ENCODE results near the gene CAMTA1. TPM values are rescaled to one million over a fixed set of nuclear protein-coding genes. Genes with fewer than 3 reads are reported as not detected.

CAMTA1 gene
- total RNA-seq, 1 donor from 2014 or later = 268 TPM

DNA sequence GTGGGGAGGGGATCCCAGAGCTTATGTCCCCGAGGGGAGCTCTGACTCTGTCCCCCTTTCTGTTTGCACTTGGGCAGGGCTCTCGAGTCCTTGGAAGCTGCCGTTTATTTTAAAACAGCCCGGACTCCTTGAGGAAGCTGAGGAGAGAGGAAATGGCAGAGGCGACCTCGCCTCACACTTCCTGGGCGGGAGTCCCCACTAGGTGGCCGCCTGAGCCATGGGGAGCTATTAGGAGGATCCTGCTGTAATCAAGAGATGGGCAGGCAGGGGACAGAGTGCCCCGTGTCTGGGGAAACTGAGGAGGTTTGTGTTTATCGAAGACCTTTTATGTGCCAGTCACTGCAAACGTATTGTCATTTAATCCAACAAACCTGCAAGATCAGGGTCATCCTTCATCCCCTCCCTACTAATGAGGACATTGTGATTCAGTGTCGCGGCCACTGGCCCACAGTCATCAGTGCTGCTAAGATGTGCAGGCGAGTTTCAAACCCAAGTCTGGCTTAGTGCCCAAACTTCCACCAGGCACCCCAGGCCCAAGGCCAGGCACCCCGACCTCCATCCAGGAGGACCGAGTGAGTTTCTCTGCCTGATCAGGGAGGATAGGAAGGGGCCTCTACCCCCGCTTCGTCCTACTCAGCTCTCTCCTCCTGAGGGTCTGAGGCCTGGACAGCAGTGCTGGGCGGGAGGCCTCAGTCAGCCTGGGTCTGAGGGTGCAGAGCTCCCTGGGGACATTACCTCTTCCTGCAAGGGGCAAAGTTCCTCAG, 669.0 kb downstream of the CAMTA1 start:
- peak; percentile 27 for DNase-seq (ENCODE audit: low spot score)

GRCh38 chr1:7454895-7455784, 669.9 kb downstream of the CAMTA1 start:
- Mint-ChIP-seq H3K27me3 (ENCODE audit: insufficient read depth, low read depth) (peaks cover 6% of the 10 kb centered on the region), H3K27ac (no peak overlapping the region), H3K36me3 (no peaks in the 10 kb centered on the region), H3K9me3 (no peaks in the 10 kb centered on the region), H3K4me3 (no peak overlapping the region), H3K4me1 (peaks cover 33% of the 10 kb centered on the region)
- no peaks in the 10 kb centered on the region for H4K20me1 ChIP-seq (ENCODE audit: low read depth)
- DNase-seq (ENCODE audit: low spot score) = no peak
- no peak overlapping the region for H3K27ac ChIP-seq
- H3F3A ChIP-seq (ENCODE audit: low read depth) = no peaks in the 10 kb centered on the region
- peaks cover 5% of the 10 kb centered on the region for H3K4me1 ChIP-seq
- H3K79me2 ChIP-seq (ENCODE audit: low read depth) = no peaks in the 10 kb centered on the region
- H3K36me3 ChIP-seq = no peaks in the 10 kb centered on the region
- H3K4me3 ChIP-seq = no peak overlapping the region
- peak overlapping the region; percentile 20 for H3K9ac ChIP-seq
- H3K4me2 ChIP-seq = no peak overlapping the region
- no peak overlapping the region for H2AFZ ChIP-seq (replicated peaks)
- H3K27me3 ChIP-seq = no peaks in the 10 kb centered on the region
- no peaks in the 10 kb centered on the region for H3K9me3 ChIP-seq (ENCODE audit: low read depth)
- TF ChIP-seq CTCF (IDR thresholded peaks at IDR 0.05) = no peak
- no peak for TF ChIP-seq EZH2 (IDR thresholded peaks at IDR 0.05)
- no peak for TF ChIP-seq EZH2phosphoT487 (IDR thresholded peaks at IDR 0.05)

More for the DNA sequence above, 669.0 kb downstream of the CAMTA1 start:
- Mint-ChIP-seq H3K9me3 (no peaks in the 10 kb centered on the region), H3K27me3 (ENCODE audit: insufficient read depth, low read depth) (peaks cover 6% of the 10 kb centered on the region), H3K36me3 (no peaks in the 10 kb centered on the region), H3K27ac (no peak overlapping the region), H3K4me1 (peaks cover 26% of the 10 kb centered on the region), H3K4me3 (no peak overlapping the region)
- Histone ChIP-seq H3K4me2 (no peak overlapping the region), H4K20me1 (ENCODE audit: low read depth) (no peaks in the 10 kb centered on the region), H3K27ac (no peak overlapping the region), H3K9me3 (ENCODE audit: low read depth) (no peaks in the 10 kb centered on the region), H3K79me2 (ENCODE audit: low read depth) (no peaks in the 10 kb centered on the region), H3F3A (ENCODE audit: low read depth) (no peaks in the 10 kb centered on the region), H2AFZ (replicated peaks) (no peak overlapping the region), H3K4me1 (peaks cover 5% of the 10 kb centered on the region), H3K36me3 (no peaks in the 10 kb centered on the region), H3K27me3 (no peaks in the 10 kb centered on the region), H3K4me3 (no peak overlapping the region), H3K9ac (peak overlapping the region; percentile 20)
- TF ChIP-seq EZH2 (IDR thresholded peaks at IDR 0.05) = no peak
- TF ChIP-seq CTCF (IDR thresholded peaks at IDR 0.05) = peak; percentile 46

- no peak overlapping the region for H3K9ac ChIP-seq
- no peak overlapping the region for H3K27ac ChIP-seq
- H3K79me2 ChIP-seq (ENCODE audit: low read depth) = no peaks in the 10 kb centered on the region
- peaks cover 5% of the 10 kb centered on the region for H3K4me1 ChIP-seq
- Mint-ChIP-seq H3K27me3 (ENCODE audit: insufficient read depth, low read depth) (peaks cover 6% of the 10 kb centered on the region), H3K27ac (no peak overlapping the region), H3K36me3 (no peaks in the 10 kb centered on the region), H3K4me1 (peaks cover 39% of the 10 kb centered on the region), H3K9me3 (no peaks in the 10 kb centered on the region), H3K4me3 (no peak overlapping the region)
- no peaks in the 10 kb centered on the region for H3K27me3 ChIP-seq
- H2AFZ ChIP-seq (replicated peaks) = no peak overlapping the region
- DNase-seq (ENCODE audit: low spot score) = no peak
- H3K4me3 ChIP-seq = no peak overlapping the region
- TF ChIP-seq EZH2 (IDR thresholded peaks at IDR 0.05) = no peak
- no peak for TF ChIP-seq EZH2phosphoT487 (IDR thresholded peaks at IDR 0.05)
- TF ChIP-seq CTCF (IDR thresholded peaks at IDR 0.05) = no peak
- no peaks in the 10 kb centered on the region for H4K20me1 ChIP-seq (ENCODE audit: low read depth)
- no peaks in the 10 kb centered on the region for H3F3A ChIP-seq (ENCODE audit: low read depth)
- H3K9me3 ChIP-seq (ENCODE audit: low read depth) = no peaks in the 10 kb centered on the region
- no peak overlapping the region for H3K4me2 ChIP-seq
- no peaks in the 10 kb centered on the region for H3K36me3 ChIP-seq
Observed at GRCh38 chr1:7455796-7456721, 670.8 kb downstream of the CAMTA1 start.

Measured in neural progenitor cell (in vitro differentiated cells).